HG03196 (cell line): ENCODE data around the gene C20orf204.

Experiments
- ATAC-seq: cut with Tn5 transposase; IDR thresholded peaks from one replicate; pipeline ENCODE4 v1.9.1; 2021; ENCODE audit not compliant: unreplicated experiment

C20orf204 gene

GRCh38 chr20:64041040-64041780, 5.2 kb downstream of the C20orf204 start:
- no peak for ATAC-seq

- no peak for ATAC-seq
These were observed 5.7 kb downstream of the C20orf204 start for GRCh38 chr20:64041781-64042053.

- ATAC-seq, result no peak
These were observed 6.2 kb downstream of the C20orf204 start for GRCh38 chr20:64042054-64042781.

GRCh38 chr20:64043768-64044167, 7.8 kb downstream of the C20orf204 start:
- no peak for ATAC-seq

GRCh38 chr20:64044484-64045247, 8.7 kb downstream of the C20orf204 start:
- ATAC-seq, result no peak

GRCh38 chr20:64045346-64046011, 9.5 kb downstream of the C20orf204 start:
- no peak for ATAC-seq

- ATAC-seq, result no peak
These were observed 11.0 kb downstream of the C20orf204 start for GRCh38 chr20:64047046-64047389.

GRCh38 chr20:64047968-64048401, 12.0 kb downstream of the C20orf204 start:
- no peak for ATAC-seq

GRCh38 chr20:64048402-64049044, 12.5 kb downstream of the C20orf204 start:
- no peak for ATAC-seq

GRCh38 chr20:64049060-64049877, 13.3 kb downstream of the C20orf204 start, which contains the start of gene SOX18:
Gene SOX18, minus strand, starts transcription at chr20:64049639. Its CDS starts 123 bp downstream, at chr20:64049516.
- ATAC-seq, result no peak

GRCh38 chr20:64049878-64050260, 13.9 kb downstream of the C20orf204 start:
- no peak for ATAC-seq

- ATAC-seq, result no peak
These were observed 14.5 kb downstream of the C20orf204 start for GRCh38 chr20:64050261-64051032.

GRCh38 chr20:64051033-64051452, 15.1 kb downstream of the C20orf204 start:
- ATAC-seq, result no peak

- ATAC-seq, result no peak
These were observed 15.8 kb downstream of the C20orf204 start for GRCh38 chr20:64051561-64052325.

GRCh38 chr20:64052326-64052722, 16.3 kb downstream of the C20orf204 start:
- no peak for ATAC-seq

GRCh38 chr20:64052987-64053840, 17.2 kb downstream of the C20orf204 start:
- ATAC-seq, result no peak

- ATAC-seq, result no peak
These were observed 18.1 kb downstream of the C20orf204 start for GRCh38 chr20:64053841-64054661.
